ENCODE results near the gene MAMLD1.
A peak's percentile ranks its signal among the peaks of the same experiment; 100 is the strongest.
"Not testable (repeated sequence)": the region's sequence is repeated elsewhere in the genome, so short reads cannot be mapped to it uniquely, and the experiment has no call there.

The MAMLD1 gene

GRCh38 chrX:150362599-150363481 is at the start of gene MAMLD1:
MAMLD1 (plus strand) TSS chrX:150363317; CDS start chrX:150445517, 82,200 bp downstream.
- DNase-seq = peak; percentile 52

GRCh38 chrX:150313514-150313913 is 49.6 kb upstream of the MAMLD1 start:
- no peak for DNase-seq

GRCh38 chrX:150314186-150314585 is 48.9 kb upstream of the MAMLD1 start:
- no peak for DNase-seq

- DNase-seq = no peak
Measured at GRCh38 chrX:150316564-150316963, 46.6 kb upstream of the MAMLD1 start.

- no peak for DNase-seq
Measured at GRCh38 chrX:150323020-150323419, 40.1 kb upstream of the MAMLD1 start.

- no peak for DNase-seq
Measured at GRCh38 chrX:150324035-150324728, 38.9 kb upstream of the MAMLD1 start.

GRCh38 chrX:150324919-150325318 is 38.2 kb upstream of the MAMLD1 start:
- DNase-seq = no peak

GRCh38 chrX:150326541-150327247 is 36.4 kb upstream of the MAMLD1 start:
- no peak for DNase-seq

- DNase-seq = no peak
Measured at GRCh38 chrX:150329282-150329681, 33.8 kb upstream of the MAMLD1 start.

GRCh38 chrX:150329868-150330267 is 33.2 kb upstream of the MAMLD1 start:
- DNase-seq = no peak

GRCh38 chrX:150332023-150332422 is 31.1 kb upstream of the MAMLD1 start:
- no peak for DNase-seq

GRCh38 chrX:150334100-150334499 is 29.0 kb upstream of the MAMLD1 start:
- no peak for DNase-seq

- no peak for DNase-seq
Measured at GRCh38 chrX:150334981-150335380, 28.1 kb upstream of the MAMLD1 start.

GRCh38 chrX:150337026-150337425 is 26.1 kb upstream of the MAMLD1 start:
- no peak for DNase-seq

GRCh38 chrX:150337536-150337935 is 25.6 kb upstream of the MAMLD1 start:
- no peak for DNase-seq

GRCh38 chrX:150338615-150339014 is 24.5 kb upstream of the MAMLD1 start:
- DNase-seq = no peak

GRCh38 chrX:150339736-150340135 is 23.4 kb upstream of the MAMLD1 start:
- no peak for DNase-seq

- DNase-seq = not testable (repeated sequence)
Measured at GRCh38 chrX:150340326-150340725, 22.8 kb upstream of the MAMLD1 start.

- no peak for DNase-seq
Measured at GRCh38 chrX:150347471-150347870, 15.6 kb upstream of the MAMLD1 start.

GRCh38 chrX:150348365-150348764 is 14.8 kb upstream of the MAMLD1 start:
- DNase-seq = no peak

GRCh38 chrX:150352114-150352513 is 11.0 kb upstream of the MAMLD1 start:
- no peak for DNase-seq

- DNase-seq = no peak
Measured at GRCh38 chrX:150352581-150352980, 10.5 kb upstream of the MAMLD1 start.

- DNase-seq = no peak
Measured at GRCh38 chrX:150355913-150356312, 7.2 kb upstream of the MAMLD1 start.

GRCh38 chrX:150357790-150358189 is 5.3 kb upstream of the MAMLD1 start:
- DNase-seq = no peak
